Lower lobe of right lung (tissue), 2 donors: ENCODE data around the gene LETM1. TPM values are rescaled to one million over a fixed set of nuclear protein-coding genes. Genes with fewer than 3 reads are reported as not detected.
A peak's percentile ranks its signal among the peaks of the same experiment; 100 is the strongest.
"Not testable (repeated sequence)": the region's sequence is repeated elsewhere in the genome, so short reads cannot be mapped to it uniquely, and the experiment has no call there.

ENCODE experiments used
- ATAC-seq, 2 donors: fragments of 200-7000 bp; cut with Tn5 transposase; one replicate each; pipeline ENCODE4 v1.9.1; 2020 to 2022; ENCODE audit warnings: mild to moderate bottlenecking in 2 of 2, moderate library complexity in 2 of 2
- DNase-seq: peaks from one replicate; pipeline ENCODE4 v3.0.0-alpha.2; 2020
- H3K27ac ChIP-seq: fragments of 200-600 bp; one replicate; pipeline ENCODE4 v1.8.0; 2022
- H3K27me3 ChIP-seq: fragments of 200-600 bp; one replicate; pipeline ENCODE4 v1.8.0; 2022; ENCODE audit warnings: low read depth
- H3K36me3 ChIP-seq: fragments of 200-600 bp; one replicate; pipeline ENCODE4 v1.8.0; 2022; ENCODE audit warnings: mild to moderate bottlenecking
- H3K4me1 ChIP-seq: fragments of 200-600 bp; one replicate; pipeline ENCODE4 v1.8.0; 2022
- H3K4me3 ChIP-seq: fragments of 200-600 bp; one replicate; pipeline ENCODE4 v1.8.0; 2022; ENCODE audit warnings: mild to moderate bottlenecking
- H3K9me3 ChIP-seq: fragments of 200-600 bp; one replicate; pipeline ENCODE4 v1.8.0; 2022
- CTCF ChIP-seq: fragments of 200-600 bp; IDR thresholded peaks from one replicate; pipeline ENCODE4 v1.8.0; 2022; ENCODE audit warnings: antibody characterized with exemption, mild to moderate bottlenecking
- intact Hi-C: fragments of 100-400 bp; cut with DNase I; formaldehyde crosslinking; loops from one replicate; pipeline ENCODE4 v1.11.0; 2022
- total RNA-seq: library from RNA; stranded (reverse); fragmentation: NEBNext Ultra II Directional; extraction: Animal tissue kit (Norgen Biotek cat#: 25700); gene quantifications from one replicate; pipeline ENCODE4 v1.2.1, GENCODE V29; 2021
- donor health status: DM: no; HTN: yes; CAD: no; lungs with severe emphysema.

The LETM1 gene
- total RNA-seq, 1 donor from 2014 or later, result 33.6 TPM

- peaks cover 3% of the 10 kb centered on the region for H3K4me1 ChIP-seq
- DNase-seq (no peak), ATAC-seq (no peak)
- intact Hi-C loops, result no loop called here
- no peak for TF ChIP-seq CTCF
- H3K27me3 ChIP-seq, result no peaks in the 10 kb centered on the region
- no peak overlapping the region for H3K27ac ChIP-seq
- no peak overlapping the region for H3K4me3 ChIP-seq
- peaks cover 99% of the 10 kb centered on the region for H3K36me3 ChIP-seq
- H3K9me3 ChIP-seq, result no peaks in the 10 kb centered on the region
Measured at GRCh38 chr4:1837069-1837468, 18.9 kb downstream of the LETM1 start.

GRCh38 chr4:1836650-1837049 lies 19.3 kb downstream of the LETM1 start:
- H3K9me3 ChIP-seq, result no peaks in the 10 kb centered on the region
- no peak overlapping the region for H3K4me3 ChIP-seq
- ATAC-seq (no peak), DNase-seq (no peak)
- no peak for TF ChIP-seq CTCF
- intact Hi-C loops, result no loop called here
- no peak overlapping the region for H3K27ac ChIP-seq
- H3K4me1 ChIP-seq, result peaks cover under 1% of the 10 kb centered on the region
- peaks cover 100% of the 10 kb centered on the region for H3K36me3 ChIP-seq
- H3K27me3 ChIP-seq, result no peaks in the 10 kb centered on the region

- H3K36me3 ChIP-seq, result peaks cover 100% of the 10 kb centered on the region
- H3K9me3 ChIP-seq, intact Hi-C loops, H3K4me3 ChIP-seq, ATAC-seq, H3K27me3 ChIP-seq, H3K4me1 ChIP-seq, H3K27ac ChIP-seq, DNase-seq: not testable (repeated sequence)
Measured at GRCh38 chr4:1835836-1836235, 20.1 kb downstream of the LETM1 start.

GRCh38 chr4:1834047-1834775 lies 21.7 kb downstream of the LETM1 start:
- H3K4me3 ChIP-seq, result no peak overlapping the region
- H3K9me3 ChIP-seq, result no peaks in the 10 kb centered on the region
- DNase-seq (no peak), ATAC-seq (peak in 1 of 2 donors; percentile 23)
- TF ChIP-seq CTCF, result no peak
- H3K4me1 ChIP-seq, result no peaks in the 10 kb centered on the region
- intact Hi-C loops, result no loop called here
- H3K27ac ChIP-seq, result no peak overlapping the region
- no peaks in the 10 kb centered on the region for H3K27me3 ChIP-seq
- peaks cover 99% of the 10 kb centered on the region for H3K36me3 ChIP-seq

- no peak for DNase-seq
- ATAC-seq, result no peak
- peaks cover 91% of the 10 kb centered on the region for H3K36me3 ChIP-seq
- H3K9me3 ChIP-seq, result no peaks in the 10 kb centered on the region
- no peaks in the 10 kb centered on the region for H3K27me3 ChIP-seq
- TF ChIP-seq CTCF, result no peak
- no peak overlapping the region for H3K4me3 ChIP-seq
- no peaks in the 10 kb centered on the region for H3K4me1 ChIP-seq
- intact Hi-C loops, result no loop called here
- H3K27ac ChIP-seq, result no peak overlapping the region
Measured at GRCh38 chr4:1833307-1834046, 22.5 kb downstream of the LETM1 start.

- ATAC-seq (no peak), DNase-seq (no peak)
- TF ChIP-seq CTCF, result no peak
- no peak overlapping the region for H3K4me3 ChIP-seq
- H3K4me1 ChIP-seq, result no peaks in the 10 kb centered on the region
- peaks cover 83% of the 10 kb centered on the region for H3K36me3 ChIP-seq
- no peak overlapping the region for H3K27ac ChIP-seq
- intact Hi-C loops, result no loop called here
- H3K9me3 ChIP-seq, result no peaks in the 10 kb centered on the region
- no peaks in the 10 kb centered on the region for H3K27me3 ChIP-seq
Measured at GRCh38 chr4:1832690-1833089, 23.3 kb downstream of the LETM1 start.
